ENCODE results near the gene AQP2. TPM values are rescaled to one million over a fixed set of nuclear protein-coding genes. Genes with fewer than 3 reads are reported as not detected.

Gene AQP2, protein sequence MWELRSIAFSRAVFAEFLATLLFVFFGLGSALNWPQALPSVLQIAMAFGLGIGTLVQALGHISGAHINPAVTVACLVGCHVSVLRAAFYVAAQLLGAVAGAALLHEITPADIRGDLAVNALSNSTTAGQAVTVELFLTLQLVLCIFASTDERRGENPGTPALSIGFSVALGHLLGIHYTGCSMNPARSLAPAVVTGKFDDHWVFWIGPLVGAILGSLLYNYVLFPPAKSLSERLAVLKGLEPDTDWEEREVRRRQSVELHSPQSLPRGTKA
- total RNA-seq (not detected), polyA plus RNA-seq (not detected)

DNA sequence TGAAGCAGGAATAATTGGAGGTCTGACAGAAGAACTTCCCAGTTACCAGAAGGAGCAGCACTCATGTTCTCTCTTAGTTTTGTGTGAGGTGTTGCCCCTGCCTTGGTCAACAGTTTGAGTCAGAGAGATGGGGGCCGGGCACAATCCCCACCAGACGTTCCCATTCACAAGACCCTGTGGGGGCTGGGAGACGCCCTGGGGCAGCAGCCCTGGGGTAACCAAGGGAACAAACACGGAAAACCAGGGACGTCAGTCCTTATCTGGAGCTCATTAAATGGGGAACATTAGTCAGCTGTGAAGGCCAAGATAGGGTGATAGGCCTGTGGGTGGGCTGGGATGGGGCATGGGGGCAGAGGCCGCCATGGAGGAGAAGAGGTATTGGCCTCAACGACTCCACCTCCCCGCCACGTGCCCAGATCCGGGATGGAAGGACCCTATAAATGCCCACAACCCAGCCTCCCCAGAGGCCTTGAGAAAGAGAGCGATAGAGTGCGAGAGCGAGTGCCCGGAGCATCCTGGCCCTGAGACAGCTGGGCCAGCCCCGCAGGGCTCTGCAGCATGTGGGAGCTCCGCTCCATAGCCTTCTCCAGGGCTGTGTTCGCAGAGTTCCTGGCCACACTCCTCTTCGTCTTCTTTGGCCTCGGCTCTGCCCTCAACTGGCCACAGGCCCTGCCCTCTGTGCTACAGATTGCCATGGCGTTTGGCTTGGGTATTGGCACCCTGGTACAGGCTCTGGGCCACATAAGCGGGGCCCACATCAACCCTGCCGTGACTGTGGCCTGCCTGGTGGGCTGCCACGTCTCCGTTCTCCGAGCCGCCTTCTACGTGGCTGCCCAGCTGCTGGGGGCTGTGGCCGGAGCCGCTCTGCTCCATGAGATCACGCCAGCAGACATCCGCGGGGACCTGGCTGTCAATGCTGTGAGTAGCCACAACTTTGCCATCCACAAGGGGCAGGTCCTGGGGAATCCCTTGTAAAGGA, at the start of gene AQP2:
TSS of gene AQP2 (plus strand) at position 465 of the 979 bp plus-strand sequence. CDS start at position 559, 94 bp downstream.
- Mint-ChIP-seq H3K36me3 (no peaks in the 10 kb centered on the region), H3K27me3 (peaks cover 25% of the 10 kb centered on the region)
- H3K27me3 ChIP-seq (ENCODE audit: control insufficient read depth, insufficient read depth, low read length) = peaks cover 6% of the 10 kb centered on the region

DNA sequence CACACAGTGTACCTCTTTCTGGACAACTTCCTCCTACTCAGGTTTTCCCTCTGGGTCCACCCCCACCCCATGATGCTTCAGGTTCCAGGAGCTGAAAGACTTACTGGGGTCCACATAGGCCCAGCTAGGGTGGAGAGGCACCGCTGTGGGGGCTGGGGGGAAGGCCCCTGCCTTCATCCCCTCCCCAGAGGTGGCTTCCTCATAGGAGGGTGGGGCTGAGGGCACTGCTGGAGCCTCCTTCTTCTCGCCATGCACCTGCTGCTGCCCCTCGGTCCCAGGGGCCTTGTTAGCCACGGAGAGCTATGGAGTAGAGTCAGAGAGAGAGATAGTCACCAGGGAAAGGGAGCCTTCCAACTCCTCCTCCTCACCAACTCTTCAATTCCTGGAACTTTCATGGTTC, 49.5 kb upstream of the AQP2 start:
- ATAC-seq (ENCODE audit: low read depth in 2 of 2) = no peak
- Histone ChIP-seq H3K36me3 (ENCODE audit: control insufficient read depth, insufficient read depth, low read length) (no peaks in the 10 kb centered on the region), H3K4me1 (ENCODE audit: control insufficient read depth, insufficient read depth, low read length, poor library complexity, severe bottlenecking) (peaks cover 12% of the 10 kb centered on the region), H3K27ac (ENCODE audit: insufficient read depth, low read length, poor library complexity, severe bottlenecking) (no peak overlapping the region), H3K27me3 (ENCODE audit: control insufficient read depth, insufficient read depth, low read length) (no peaks in the 10 kb centered on the region), H3K4me3 (ENCODE audit: low read depth, low read length) (no peak overlapping the region), H3K9me3 (ENCODE audit: control insufficient read depth in 2 of 2, low read length in 2 of 2) (no peaks in the 10 kb centered on the region)
- H3K4me1 Mint-ChIP-seq = peaks cover 0 to 22% (median 9%) of the 10 kb centered on the region in 4 donors
- no peaks in the 10 kb centered on the region for H3K27me3 Mint-ChIP-seq
- DNase-seq = no peak
- H3K4me3 Mint-ChIP-seq = no peak overlapping the region
- no peaks in the 10 kb centered on the region for H3K9me3 Mint-ChIP-seq
- H3K36me3 Mint-ChIP-seq = no peaks in the 10 kb centered on the region
- H3K27ac Mint-ChIP-seq = peak overlapping the region in 1 of 3 donors; percentile 8

More for the DNA sequence above, at the start of gene AQP2:
- no peak within 1 kb of the TSS for H3K4me3 ChIP-seq (ENCODE audit: low read depth, low read length)
- ATAC-seq (ENCODE audit: low read depth in 2 of 2) (no peak), DNase-seq (no peak)
- no peak within 1 kb of the TSS for H3K27ac Mint-ChIP-seq
- peaks cover 6 to 19% (median 9%) of the 10 kb centered on the region in 4 donors for H3K4me1 Mint-ChIP-seq
- no peaks in the 10 kb centered on the region for H3K36me3 ChIP-seq (ENCODE audit: control insufficient read depth, insufficient read depth, low read length)
- no peak within 1 kb of the TSS for H3K27ac ChIP-seq (ENCODE audit: insufficient read depth, low read length, poor library complexity, severe bottlenecking)
- H3K9me3 ChIP-seq (ENCODE audit: control insufficient read depth in 2 of 2, low read length in 2 of 2) = no peaks in the 10 kb centered on the region
- no peak within 1 kb of the TSS for H3K4me3 Mint-ChIP-seq
- H3K9me3 Mint-ChIP-seq = peaks cover 0 to 2% (median 0%) of the 10 kb centered on the region in 7 donors
- peaks cover 13% of the 10 kb centered on the region for H3K4me1 ChIP-seq (ENCODE audit: control insufficient read depth, insufficient read depth, low read length, poor library complexity, severe bottlenecking)

DNA sequence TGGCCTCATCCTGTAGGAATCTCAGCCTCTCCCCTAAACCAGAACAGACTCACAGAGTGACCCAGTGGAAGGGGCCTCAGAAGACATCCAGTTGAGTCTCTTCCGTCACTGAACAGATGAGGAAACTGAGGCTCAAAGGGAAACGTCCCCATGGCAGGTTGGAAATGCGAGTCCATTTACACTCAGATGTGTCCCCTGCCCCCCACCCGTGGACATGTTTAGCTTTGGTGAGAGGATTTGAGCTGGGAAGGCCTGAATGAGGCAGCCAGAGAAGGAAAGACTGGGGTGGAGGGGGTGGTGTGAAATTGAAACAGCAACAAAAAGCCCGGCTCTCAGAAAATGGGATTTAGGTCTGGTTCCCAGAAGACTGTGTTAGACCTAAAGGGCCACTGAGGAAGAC, 48.6 kb upstream of the AQP2 start:
- Mint-ChIP-seq H3K36me3 (no peaks in the 10 kb centered on the region), H3K4me3 (peak overlapping the region in 2 of 4 donors; percentile 48 to 81), H3K9me3 (no peaks in the 10 kb centered on the region), H3K27me3 (no peaks in the 10 kb centered on the region), H3K27ac (peak overlapping the region in 1 of 3 donors; percentile 86), H3K4me1 (peaks cover 0 to 22% (median 10%) of the 10 kb centered on the region in 4 donors)
- no peak overlapping the region for H3K27ac ChIP-seq (ENCODE audit: insufficient read depth, low read length, poor library complexity, severe bottlenecking)
- no peak for DNase-seq
- H3K9me3 ChIP-seq (ENCODE audit: control insufficient read depth in 2 of 2, low read length in 2 of 2) = no peaks in the 10 kb centered on the region
- no peaks in the 10 kb centered on the region for H3K27me3 ChIP-seq (ENCODE audit: control insufficient read depth, insufficient read depth, low read length)
- no peaks in the 10 kb centered on the region for H3K36me3 ChIP-seq (ENCODE audit: control insufficient read depth, insufficient read depth, low read length)
- no peak overlapping the region for H3K4me3 ChIP-seq (ENCODE audit: low read depth, low read length)
- peaks cover 12% of the 10 kb centered on the region for H3K4me1 ChIP-seq (ENCODE audit: control insufficient read depth, insufficient read depth, low read length, poor library complexity, severe bottlenecking)
- no peak for ATAC-seq (ENCODE audit: low read depth in 2 of 2)

DNA sequence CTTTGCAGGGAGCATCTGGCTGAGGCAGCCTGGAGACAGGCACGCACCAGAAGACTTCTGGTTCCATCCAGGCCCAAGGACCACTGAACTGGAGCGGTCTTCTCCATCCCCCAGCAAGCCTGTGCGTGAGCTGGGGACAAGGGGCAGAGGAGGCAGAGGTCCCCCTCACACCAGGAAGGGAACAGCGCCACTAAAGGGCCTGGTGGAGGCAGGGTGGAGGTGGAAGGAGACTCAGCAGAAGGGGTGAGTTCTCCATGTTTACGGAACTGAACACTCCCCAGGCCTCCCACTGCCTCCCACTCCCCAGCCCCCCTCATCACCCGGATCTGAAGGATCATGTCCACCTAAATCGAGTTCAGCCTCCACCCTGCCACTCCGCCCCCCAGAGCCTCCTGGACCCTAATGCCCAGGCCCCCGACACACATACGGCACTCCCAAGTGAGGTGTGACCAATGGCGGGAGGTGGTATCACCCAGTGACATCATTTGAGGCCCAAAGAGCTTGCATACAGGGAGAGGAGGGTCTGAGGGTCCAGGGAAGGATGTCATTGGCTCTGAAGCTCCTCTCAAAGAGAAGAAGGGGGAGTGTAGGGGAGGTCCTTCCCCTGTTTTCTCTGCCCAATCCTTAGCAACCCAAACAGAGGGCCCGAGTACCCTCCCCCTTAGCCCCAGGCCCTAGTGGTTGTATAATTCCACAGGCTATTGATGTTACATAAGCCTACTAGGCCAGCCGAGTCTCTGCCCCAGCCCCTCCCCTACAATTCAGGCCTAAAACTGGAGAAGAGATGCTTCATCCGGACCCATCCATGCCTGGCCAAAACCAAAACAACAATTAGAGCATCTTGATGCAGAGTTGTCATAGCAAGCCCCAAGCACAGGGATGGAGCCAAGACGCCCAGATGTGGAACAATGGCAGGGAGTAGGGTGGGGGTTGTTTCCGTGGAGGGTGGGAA, 47.9 kb upstream of the AQP2 start:
- no peaks in the 10 kb centered on the region for H3K36me3 Mint-ChIP-seq
- H3K4me1 Mint-ChIP-seq = peaks cover 0 to 22% (median 10%) of the 10 kb centered on the region in 4 donors
- Histone ChIP-seq H3K27me3 (ENCODE audit: control insufficient read depth, insufficient read depth, low read length) (no peaks in the 10 kb centered on the region), H3K4me1 (ENCODE audit: control insufficient read depth, insufficient read depth, low read length, poor library complexity, severe bottlenecking) (peaks cover 12% of the 10 kb centered on the region), H3K36me3 (ENCODE audit: control insufficient read depth, insufficient read depth, low read length) (no peaks in the 10 kb centered on the region), H3K9me3 (ENCODE audit: control insufficient read depth in 2 of 2, low read length in 2 of 2) (no peaks in the 10 kb centered on the region), H3K4me3 (ENCODE audit: low read depth, low read length) (no peak overlapping the region), H3K27ac (ENCODE audit: insufficient read depth, low read length, poor library complexity, severe bottlenecking) (no peak overlapping the region)
- DNase-seq = no peak
- peak overlapping the region; percentile 35 to 85 (median 69) for H3K4me3 Mint-ChIP-seq
- H3K27me3 Mint-ChIP-seq = no peaks in the 10 kb centered on the region
- ATAC-seq (ENCODE audit: low read depth in 2 of 2) = no peak
- no peaks in the 10 kb centered on the region for H3K9me3 Mint-ChIP-seq
- H3K27ac Mint-ChIP-seq = peak overlapping the region in 2 of 3 donors; percentile 15 to 86

DNA sequence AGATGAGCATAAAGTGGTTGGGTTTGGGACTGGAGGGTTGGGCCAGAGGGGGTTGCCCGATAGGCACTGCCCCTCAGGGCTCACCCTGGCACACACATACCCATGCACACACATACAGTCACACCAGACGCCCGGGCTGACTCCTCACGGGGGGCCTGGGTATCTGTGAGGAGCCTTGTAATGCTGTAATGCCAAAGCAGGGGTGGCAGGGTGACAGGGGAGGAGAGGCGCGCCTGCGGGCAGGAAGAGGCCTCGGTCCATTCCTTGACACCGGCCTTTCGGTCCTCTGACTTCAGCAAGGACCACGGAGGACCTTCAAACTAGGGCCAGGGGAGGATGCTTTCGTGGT, 47.2 kb upstream of the AQP2 start:
- ATAC-seq (ENCODE audit: low read depth in 2 of 2) (no peak), DNase-seq (no peak)
- Mint-ChIP-seq H3K4me1 (peaks cover 0 to 22% (median 10%) of the 10 kb centered on the region in 4 donors), H3K36me3 (no peaks in the 10 kb centered on the region), H3K27ac (peak overlapping the region in 1 of 3 donors; percentile 15), H3K9me3 (no peaks in the 10 kb centered on the region), H3K4me3 (peak overlapping the region; percentile 67 to 85 (median 76)), H3K27me3 (no peaks in the 10 kb centered on the region)
- no peak overlapping the region for H3K27ac ChIP-seq (ENCODE audit: insufficient read depth, low read length, poor library complexity, severe bottlenecking)
- H3K4me1 ChIP-seq (ENCODE audit: control insufficient read depth, insufficient read depth, low read length, poor library complexity, severe bottlenecking) = peaks cover 12% of the 10 kb centered on the region
- H3K4me3 ChIP-seq (ENCODE audit: low read depth, low read length) = peak overlapping the region; percentile 37
- no peaks in the 10 kb centered on the region for H3K36me3 ChIP-seq (ENCODE audit: control insufficient read depth, insufficient read depth, low read length)
- H3K27me3 ChIP-seq (ENCODE audit: control insufficient read depth, insufficient read depth, low read length) = no peaks in the 10 kb centered on the region
- H3K9me3 ChIP-seq (ENCODE audit: control insufficient read depth in 2 of 2, low read length in 2 of 2) = no peaks in the 10 kb centered on the region

DNA sequence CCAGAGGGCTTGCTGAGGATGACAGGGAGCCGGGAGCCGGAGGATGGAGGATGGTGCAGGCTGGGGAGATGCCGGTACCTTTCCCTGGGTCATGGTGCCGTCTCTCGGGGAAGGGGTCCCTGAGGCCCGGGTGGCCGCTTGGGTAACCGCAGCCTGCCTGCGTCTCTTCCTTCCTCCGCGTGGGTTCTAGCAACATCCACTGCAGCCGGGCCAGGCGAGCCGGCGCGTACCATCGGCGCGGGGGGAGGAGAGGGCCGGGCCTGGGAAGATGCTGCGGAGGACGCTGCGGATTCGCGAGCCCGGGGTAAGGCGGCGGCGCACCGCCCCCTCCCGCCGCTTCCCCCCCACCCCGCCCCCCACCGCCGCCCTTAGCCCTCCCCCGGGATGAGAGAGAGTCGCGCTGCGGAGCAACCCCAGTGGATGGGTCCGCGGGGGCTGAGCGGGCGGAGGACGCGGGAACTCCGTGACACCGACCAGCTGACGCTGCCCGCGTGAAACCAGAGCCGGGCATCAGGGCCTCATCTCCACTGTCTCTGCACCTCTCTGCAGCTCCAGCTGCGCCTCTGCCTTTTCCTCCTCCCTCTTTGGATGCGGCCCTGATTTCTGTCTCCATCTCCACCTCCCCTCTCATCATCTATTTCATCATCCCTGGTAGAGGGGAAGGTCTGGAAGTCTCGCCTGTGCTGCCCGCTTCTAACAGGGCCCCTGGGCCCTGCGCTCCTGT, 46.7 kb upstream of the AQP2 start, which contains the start of gene FAIM2:
TSS of gene FAIM2 (minus strand) at position 201 of the 724 bp plus-strand sequence. CDS start at position 93, 108 bp downstream.
- no peak within 1 kb of the TSS for H3K27ac ChIP-seq (ENCODE audit: insufficient read depth, low read length, poor library complexity, severe bottlenecking)
- peak; percentile 70 to 75 for ATAC-seq (ENCODE audit: low read depth in 2 of 2)
- peak within 1 kb of the TSS; percentile 67 to 94 (median 87) for H3K4me3 Mint-ChIP-seq
- H3K27ac Mint-ChIP-seq = peak within 1 kb of the TSS; percentile 27 to 87 (median 85)
- peak; percentile 28 to 69 (median 39) for DNase-seq
- no peaks in the 10 kb centered on the region for H3K9me3 Mint-ChIP-seq
- H3K27me3 ChIP-seq (ENCODE audit: control insufficient read depth, insufficient read depth, low read length) = no peaks in the 10 kb centered on the region
- no peaks in the 10 kb centered on the region for H3K27me3 Mint-ChIP-seq
- no peaks in the 10 kb centered on the region for H3K36me3 Mint-ChIP-seq
- peak within 1 kb of the TSS; percentile 51 for H3K4me3 ChIP-seq (ENCODE audit: low read depth, low read length)
- H3K4me1 ChIP-seq (ENCODE audit: control insufficient read depth, insufficient read depth, low read length, poor library complexity, severe bottlenecking) = peaks cover 12% of the 10 kb centered on the region
- H3K36me3 ChIP-seq (ENCODE audit: control insufficient read depth, insufficient read depth, low read length) = no peaks in the 10 kb centered on the region
- H3K4me1 Mint-ChIP-seq = peaks cover 0 to 22% (median 10%) of the 10 kb centered on the region in 4 donors
- H3K9me3 ChIP-seq (ENCODE audit: control insufficient read depth in 2 of 2, low read length in 2 of 2) = no peaks in the 10 kb centered on the region
